ENCODE data around the gene CRIP2.

CRIP2 gene

DNA sequence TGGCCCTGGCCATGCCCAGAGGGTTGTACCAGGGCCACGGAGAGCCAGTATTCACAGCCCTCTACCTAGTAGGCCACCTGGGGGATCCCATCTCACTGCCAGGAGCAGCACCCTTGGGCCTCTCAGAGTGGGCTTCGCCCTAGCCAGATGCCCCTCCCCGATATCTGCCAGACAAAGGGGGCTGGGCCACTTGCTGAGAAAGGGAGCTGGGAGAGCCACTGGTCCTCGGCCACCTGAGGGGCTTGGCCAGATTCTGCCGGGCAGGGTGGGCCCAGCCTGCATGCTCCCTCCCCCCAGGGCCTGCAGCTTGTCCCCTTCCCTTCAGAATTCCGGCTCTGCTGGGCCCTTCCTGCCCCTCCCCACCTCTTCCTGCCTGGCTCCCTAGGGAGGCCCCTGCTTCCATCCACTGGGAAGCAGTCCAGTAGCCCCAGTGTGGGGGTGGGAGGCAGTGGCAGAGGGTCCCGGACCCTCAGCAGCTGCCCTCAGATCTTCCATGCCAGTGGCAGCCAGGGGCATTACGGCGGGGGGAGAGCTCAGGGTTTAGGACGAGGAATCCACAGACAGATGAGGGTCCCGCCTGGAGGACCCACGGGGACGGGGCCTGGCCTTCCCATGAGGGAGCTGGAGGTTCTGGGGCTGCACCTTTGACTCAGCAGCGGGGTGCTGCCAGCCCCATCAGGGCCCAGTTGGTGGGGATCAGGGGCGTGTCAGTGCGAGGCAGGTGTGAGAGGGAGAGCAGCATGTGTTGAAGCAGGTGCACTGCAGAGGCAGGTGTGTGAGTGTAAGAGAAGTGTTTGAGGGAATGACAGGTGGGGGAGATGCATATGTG, 2.4 kb downstream of the CRIP2 start:
- DNase-seq (ENCODE audit: low read depth in 2 of 2) = no peak

DNA sequence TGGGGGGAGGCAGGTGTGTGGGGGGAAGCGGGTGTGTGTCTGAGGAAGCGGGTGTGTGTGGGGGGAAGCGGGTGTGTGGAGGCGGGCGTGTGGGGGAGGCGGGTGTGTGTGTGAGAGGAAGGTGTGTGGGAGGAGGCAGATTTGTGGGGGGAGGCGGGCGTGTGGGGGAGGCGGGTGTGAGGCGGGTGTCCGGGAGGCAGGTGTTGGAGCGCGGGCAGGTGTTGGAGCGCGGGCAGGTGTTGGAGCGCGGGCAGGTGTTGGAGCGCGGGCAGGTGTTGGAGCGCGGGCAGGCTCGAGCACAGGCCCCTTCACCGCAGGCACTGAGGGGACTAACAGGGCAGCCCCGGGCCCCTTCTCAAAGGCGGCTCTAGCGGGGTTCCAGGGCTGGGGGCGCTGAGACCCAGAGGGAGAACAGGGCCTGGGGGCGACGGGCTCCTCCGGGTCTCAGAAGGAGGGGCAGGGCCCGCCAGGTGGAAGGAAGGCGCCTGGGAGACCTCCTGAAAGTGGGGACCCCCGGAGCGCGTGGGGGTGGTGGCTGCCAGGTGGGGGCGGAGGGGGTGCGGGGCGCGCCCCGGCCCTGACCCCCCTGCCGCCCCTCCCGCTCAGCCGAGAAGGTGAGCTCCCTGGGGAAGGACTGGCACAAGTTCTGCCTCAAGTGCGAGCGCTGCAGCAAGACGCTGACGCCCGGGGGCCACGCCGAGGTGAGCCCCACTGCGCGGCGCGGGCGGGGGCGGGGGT, 3.2 kb downstream of the CRIP2 start:
- peak; percentile 39 to 42 for DNase-seq (ENCODE audit: low read depth in 2 of 2)

DNA sequence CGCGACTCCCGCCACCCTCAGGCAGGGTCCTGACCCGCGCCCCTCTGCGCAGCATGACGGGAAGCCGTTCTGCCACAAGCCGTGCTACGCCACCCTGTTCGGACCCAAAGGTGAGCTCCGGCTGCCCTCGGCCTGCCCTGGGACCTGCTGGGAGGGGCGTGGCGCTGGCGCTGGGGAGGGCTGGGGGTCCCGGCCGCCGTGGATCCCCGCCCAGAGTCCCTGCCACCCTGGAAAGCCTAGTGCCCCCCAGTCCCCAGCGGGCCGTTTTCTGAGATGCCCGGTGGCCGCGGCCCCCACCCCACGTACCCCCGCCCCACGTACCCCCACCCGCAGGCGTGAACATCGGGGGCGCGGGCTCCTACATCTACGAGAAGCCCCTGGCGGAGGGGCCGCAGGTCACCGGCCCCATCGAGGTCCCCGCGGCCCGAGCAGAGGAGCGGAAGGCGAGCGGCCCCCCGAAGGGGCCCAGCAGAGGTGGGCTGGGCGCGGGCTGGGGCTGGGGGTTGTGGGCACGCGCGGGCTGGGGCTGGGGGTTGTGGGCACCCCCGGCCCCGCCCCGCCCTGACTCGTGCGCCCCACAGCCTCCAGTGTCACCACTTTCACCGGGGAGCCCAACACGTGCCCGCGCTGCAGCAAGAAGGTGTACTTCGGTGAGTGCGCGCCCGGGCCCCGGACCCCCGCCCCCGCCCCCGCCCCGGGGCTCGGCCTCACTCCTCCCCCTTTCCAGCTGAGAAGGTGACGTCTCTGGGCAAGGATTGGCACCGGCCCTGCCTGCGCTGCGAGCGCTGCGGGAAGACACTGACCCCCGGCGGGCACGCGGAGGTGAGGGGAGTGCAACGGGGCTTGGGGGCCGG, 4.0 kb downstream of the CRIP2 start:
- DNase-seq (ENCODE audit: low read depth in 2 of 2) = no peak

DNA sequence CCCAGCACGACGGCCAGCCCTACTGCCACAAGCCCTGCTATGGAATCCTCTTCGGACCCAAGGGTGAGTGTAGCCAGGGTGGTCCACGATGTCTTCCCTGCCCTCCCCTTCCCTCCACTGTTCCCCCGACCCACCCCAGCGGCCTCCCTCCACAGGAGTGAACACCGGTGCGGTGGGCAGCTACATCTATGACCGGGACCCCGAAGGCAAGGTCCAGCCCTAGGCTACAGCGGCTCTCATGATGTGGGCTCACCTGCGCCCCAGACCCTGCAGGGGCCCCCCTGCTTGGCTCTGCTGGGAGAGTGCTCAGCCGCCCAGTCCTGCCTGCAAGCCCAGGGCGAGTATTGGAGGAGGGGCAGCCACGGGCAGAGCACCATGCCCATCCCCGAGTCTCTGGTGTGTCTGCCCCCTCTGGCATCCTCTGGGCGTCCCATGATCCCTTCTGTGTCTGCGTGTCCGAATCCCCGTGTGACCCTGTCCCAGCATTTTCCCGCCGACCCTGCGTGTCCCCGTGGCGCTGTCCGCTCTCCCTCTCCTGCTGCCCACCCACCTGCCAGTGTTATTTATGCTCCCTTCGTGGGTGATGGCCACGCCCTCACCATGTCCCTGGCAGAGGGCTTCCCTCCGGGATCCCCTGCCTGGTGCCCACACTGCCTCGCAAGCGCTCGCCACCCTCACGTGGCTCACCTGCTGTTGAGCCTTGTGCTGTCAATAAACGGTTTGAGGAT, 5.0 kb downstream of the CRIP2 start:
- no peak for DNase-seq (ENCODE audit: low read depth in 2 of 2)

DNA sequence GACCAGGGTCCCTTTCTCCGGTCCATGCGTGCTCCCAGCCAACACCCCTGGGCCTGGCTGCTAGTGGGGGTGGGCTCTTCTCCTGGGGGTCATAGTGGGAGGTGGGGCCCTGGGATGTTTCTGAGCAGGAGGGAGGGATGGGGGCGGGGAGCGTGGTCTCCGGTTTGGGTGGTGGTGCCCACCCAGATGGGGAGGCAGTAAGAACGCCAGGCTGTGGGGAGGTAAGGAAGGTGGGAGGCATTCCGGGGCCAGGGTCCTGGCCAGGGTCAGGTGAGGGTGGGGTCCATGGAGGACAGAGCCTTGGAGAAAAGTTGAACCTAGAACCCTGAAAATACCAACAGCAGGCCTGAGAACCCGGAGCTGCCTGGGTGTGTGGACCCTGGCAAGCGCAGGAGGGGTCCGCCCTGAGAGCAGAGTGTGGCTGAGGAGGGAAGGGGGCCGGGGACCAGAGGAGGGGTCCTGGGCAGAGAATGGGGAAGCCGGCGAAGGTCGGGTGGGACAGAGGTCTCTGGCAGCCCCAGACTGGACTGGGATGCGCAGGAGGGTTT, 5.7 kb downstream of the CRIP2 start:
- no peak for DNase-seq (ENCODE audit: low read depth in 2 of 2)

DNA sequence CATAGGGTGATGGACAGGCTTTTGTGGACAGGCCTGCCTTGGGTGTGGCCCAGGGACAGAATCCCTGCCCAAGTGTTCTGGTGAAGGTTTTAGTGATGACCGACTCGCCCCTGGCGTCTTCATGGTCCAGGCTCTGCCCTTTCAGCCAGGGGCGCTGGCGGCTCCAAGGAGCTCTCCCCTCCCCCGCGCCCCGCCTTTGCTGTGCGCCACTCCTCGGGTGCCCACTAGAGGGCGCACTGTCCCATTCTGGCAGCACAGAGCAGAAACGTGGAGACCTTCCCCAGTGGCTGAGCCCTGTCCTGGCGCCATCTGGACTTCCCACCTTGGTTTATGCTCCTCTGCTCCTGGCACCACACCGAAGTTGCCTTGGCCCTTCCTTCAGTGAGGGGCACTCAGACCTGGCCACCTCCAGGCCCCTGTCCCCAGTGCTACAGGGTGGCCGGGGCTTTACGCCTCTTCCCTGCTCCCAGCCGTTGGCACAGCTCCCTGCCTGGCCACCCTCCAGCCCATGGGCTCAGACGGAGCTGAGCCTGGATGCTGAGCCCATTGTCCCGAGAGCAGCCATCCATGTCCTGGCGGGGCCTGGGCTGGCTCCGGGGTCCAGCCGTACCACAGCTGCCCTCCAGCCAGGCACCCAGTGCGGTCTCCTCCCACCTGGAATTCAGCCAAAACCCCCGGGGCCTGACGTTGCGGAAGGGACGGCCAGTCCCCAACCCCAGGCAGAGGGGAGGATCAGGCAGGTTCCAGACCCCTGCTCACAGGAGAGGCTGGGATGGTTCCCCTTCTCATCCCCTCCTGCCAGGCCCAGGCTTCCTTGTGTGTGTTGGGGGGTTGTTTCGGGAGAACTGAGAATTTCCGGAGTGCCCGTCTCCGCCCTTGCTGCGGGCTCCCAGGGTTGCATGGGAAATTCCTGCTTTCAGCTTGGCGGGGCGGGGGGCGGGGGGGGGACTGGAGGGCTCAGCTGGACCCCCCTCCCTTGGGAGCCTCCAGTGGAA, 6.5 kb downstream of the CRIP2 start:
- peak; percentile 71 to 75 for DNase-seq (ENCODE audit: low read depth in 2 of 2)

DNA sequence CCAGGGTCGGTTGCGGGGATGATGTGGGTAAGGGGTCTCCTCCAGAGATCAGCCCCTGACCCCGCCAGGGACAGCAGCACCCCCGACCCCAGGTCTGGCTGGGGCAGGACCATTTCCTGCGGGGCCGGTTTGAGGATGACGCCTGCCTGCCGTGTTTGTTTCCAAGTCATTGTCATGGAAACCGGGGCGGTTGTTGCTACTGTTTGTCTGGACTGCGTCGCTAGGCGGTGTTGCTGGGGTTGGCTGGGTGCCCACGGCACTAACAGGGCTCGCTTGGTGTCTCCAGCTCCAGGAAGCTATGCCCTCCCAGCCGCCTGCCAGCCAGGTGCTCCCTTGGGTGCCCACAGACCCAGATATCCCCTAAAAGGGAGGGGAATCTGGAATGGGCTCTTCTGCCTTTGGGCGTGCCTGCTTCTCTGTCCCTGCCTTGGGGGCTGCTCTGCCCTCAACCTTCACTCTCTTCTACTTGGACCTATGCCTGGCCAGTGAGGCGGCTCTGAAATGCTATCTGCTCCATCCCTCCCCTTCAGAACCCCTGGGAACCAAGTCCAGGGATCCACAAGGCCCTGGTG, 7.4 kb downstream of the CRIP2 start:
- peak; percentile 83 to 87 for DNase-seq (ENCODE audit: low read depth in 2 of 2)

DNA sequence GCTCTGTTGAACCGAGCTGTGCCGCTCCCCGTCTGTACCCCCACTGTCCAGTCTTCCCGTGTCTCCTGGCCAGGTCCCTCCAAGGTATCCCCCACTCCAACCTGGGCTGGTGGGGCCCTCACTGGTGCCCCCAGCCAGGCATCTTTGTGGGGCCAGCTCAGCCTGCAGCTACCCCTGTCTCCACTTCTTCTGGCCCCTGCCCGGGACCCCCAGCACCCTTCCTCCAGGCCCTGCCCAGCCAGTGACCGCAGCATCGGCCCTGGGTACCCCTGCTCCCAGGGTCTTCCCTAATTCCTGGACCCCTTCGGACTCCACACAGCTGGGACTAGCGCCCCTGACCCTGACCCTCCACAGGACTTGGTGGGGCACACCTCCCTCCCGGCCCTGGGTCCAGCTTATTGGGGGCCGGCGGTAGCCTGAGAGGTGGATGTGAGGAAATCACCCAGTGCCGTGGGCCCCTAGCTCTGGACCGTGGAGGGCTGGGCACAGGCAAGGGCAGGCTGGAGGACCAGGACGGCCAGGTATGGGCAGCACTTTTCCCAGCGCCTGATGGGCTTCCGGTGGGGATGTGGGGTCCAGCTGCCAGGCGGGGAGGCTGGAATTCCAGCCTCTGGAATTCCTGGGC, 8.0 kb downstream of the CRIP2 start:
- no peak for DNase-seq (ENCODE audit: low read depth in 2 of 2)

DNA sequence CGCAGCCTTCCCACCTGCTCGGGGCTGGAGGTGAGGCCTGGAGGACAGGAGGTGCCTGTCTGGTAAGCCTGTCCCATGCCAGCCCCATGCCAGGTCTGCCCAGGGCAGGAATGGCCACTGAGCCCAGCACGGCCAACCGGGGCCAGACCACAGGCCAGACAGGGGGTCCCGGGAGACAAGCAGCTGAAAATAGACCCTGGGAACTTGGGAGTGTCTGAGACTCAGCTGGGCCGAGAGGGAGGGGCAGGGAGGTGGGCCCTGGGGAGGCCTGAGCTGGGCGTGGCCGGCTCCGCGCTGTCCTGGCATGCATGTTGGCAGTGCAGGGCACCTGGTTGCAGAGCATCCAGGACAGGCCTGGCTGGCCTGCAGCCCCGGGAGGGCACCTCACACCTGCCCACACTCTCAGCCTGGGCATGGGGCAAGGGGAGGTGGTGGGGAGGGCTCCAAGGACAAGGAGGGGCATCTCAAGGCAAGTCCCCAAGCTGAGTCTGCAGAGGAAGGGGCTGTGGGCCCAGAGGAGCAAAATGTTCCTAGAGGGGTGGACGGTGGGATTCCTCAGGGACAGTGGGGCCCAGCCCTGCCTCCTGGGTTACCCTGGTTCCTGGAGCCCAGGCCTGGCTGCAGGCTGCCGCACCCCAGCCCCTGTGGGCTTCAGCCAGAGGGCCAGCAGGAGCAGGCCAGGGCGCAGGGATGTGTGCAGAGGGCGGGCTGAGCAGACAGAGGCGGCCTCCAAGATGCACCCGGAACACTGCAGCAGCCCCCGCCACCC, 8.9 kb downstream of the CRIP2 start:
- DNase-seq (ENCODE audit: low read depth in 2 of 2) = no peak

DNA sequence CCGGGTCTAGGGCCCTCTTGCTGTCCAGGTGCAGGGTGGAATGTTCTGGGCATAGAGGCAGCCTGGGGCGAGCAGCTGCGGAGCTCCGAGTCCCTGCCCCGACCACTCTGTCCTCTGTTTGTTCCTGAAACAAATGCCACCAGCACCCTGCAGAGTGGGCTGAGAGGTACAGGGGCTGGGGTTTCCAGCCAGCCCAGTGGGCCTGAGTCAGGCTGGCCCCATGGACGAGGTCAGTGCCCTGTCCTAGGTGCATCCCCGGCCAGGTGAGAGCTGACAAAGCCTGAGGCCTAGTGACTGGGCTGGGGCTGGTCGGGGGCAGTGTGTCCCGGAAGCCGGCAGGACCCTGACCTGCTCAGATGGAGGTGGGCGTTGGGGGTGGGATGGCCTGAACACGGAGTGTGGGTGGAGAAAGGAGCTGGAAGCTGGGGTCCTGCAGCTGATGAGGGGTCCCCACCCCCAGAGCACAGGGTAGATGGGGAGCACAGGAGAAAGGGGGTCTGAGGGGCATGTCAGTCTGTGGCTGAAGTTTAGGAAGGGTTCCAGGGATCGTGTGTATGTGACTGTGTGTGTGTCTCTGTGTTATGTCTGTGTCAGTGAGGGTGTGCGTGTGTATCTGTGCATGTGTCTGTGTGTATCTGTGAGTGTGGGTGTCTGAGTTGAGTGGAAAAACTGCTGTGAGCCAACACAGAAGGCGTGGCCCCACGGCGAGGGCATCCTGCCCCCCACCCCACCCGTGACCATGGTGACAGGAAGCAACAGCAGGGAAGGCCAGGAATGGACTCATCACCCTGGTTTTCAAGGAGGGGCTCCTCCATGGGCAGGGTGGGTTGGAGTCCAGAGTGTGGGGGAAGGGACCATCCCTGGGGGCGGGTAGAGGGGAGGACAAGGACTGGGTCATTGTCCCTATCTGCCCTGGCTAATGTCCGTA, 9.7 kb downstream of the CRIP2 start:
- peak; percentile 45 to 54 for DNase-seq (ENCODE audit: low read depth in 2 of 2)

DNA sequence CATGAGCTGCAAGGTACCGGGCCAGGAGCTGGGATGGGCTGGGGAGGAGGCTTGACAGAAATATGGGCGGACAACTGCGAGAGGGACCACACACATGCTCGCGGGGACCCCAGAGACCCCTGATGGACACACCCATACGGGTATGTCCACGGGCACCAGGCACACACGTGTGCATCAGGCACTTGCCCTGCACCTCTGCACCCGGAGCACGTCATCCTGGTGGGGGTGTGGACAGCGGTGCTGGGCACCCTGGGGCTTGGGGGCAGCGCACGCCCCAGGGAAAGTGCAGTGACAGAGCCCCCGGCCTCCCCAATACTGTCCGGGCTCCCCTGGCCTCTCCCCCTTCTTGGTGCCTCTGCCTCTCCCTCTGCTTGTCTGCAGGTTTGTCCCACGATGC, 10.4 kb downstream of the CRIP2 start:
- DNase-seq (ENCODE audit: low read depth in 2 of 2) = no peak

DNA sequence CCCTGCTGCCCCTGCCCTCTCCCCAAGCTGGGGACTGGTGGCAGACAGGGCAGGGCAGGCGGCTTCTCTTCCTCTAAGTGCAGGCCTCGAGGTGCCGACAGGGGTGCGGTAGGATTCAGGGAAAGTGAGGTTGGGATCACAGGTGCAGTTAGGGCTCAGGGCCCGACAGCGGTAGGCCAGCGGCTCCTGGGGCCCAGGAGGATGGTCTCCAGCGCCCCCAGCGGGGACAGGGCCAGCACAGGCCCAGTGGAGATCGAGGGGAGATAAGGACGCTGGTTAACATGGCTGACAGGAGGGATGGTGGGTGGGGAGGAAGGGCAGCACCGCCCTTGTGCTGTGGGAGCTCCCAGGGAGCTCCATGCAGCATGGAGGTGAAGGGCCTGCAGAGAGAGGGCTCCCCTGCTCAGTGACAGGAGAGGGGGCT, 11.1 kb downstream of the CRIP2 start:
- no peak for DNase-seq (ENCODE audit: low read depth in 2 of 2)

DNA sequence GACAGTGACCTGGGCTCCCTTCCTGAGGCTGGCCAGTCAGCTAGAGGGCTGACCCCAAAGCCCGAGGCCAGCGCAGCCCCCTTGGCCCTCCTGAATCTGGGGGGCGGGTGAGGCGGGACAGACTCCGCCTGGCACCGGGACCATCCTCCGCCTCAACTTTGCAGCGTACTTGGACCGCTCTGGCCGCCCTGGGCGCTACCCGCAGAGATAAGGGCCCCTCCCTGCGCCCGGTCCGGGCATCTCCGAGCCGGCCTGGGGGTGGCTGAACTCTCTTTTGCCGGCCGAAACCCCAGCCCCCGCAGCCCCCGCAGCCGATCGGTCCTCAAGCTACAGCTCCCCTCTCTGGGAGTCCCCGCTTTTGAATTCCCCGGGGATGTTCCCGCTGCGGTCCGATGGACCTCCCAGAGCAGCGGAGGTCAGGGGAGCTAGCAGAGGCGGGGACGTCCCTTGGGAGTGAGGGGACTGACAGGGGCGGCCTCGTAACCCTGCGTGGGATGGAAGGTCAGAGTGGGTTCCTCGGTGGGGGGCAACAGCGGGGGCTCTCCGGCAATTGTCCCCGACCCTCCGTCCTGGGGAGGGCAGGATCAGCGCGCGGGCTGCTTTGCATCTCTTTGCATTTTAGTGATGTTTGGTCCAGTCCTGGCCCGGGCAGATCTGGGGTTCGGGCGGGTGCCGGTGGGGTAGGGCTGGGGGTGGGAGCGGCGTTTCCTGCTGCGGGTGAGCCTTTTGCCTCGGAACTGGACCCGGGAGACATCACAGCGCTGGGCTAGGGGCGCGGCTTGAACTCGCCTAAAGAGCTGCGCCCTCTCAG, 11.7 kb downstream of the CRIP2 start, which contains the start of gene CRIP1:
Gene CRIP1, plus strand, starts transcription at position 724 of the 811 bp plus-strand sequence. CDS start 374 bp downstream, outside the sequence.
- no peak for DNase-seq (ENCODE audit: low read depth in 2 of 2)

DNA sequence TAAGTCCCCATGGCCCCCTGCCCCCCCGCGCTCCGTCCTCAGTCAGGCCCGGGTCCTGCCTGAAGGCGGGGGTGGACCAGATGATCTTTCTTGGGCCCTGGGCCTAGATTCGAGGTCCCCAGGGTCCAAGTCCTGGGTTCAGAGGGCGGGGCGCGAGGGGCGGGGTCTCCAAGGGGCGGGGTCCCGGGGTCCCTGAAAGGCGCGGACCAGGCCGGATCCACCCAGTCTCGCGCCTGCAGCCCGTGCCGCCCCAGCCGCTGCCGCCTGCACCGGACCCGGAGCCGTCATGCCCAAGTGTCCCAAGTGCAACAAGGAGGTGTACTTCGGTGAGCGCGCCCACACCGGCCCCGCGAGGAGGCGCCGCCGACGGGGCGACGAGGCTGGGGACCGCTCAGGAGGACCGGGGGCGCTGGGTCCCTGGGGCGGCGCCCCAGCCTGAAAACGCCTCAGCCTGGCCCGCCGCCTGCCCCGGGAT, 12.4 kb downstream of the CRIP2 start:
- DNase-seq (ENCODE audit: low read depth in 2 of 2) = peak in 1 of 2 donors; percentile 45

DNA sequence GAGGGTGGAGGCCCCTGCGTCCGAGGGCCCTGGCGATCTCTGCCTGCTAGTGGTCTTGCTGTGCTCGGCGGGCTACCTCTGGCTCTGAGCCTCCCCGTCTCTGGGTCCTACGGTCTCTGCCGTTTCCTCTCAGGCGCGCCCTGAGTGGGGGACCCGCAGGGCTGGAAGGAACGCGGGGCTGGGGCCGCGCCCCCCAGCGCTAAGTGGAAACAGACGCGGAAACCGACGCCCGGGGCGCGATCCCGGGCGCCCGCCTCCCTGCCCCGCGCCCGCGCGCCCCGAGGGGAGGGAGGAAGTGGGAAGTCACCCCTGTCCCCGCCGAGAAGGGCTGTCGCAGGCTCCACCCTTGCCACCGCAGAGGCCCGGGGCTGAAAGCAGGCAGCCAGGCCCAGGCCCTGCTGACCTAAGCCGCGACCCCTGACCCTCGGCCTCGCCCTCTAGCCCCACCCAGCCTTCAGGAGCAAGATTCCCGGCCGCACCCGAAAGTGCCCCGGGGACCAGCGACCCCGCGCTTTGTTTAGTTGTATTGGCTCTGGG, 12.9 kb downstream of the CRIP2 start:
- DNase-seq (ENCODE audit: low read depth in 2 of 2) = peak; percentile 44 to 66

All from stimulated activated CD8-positive, alpha-beta memory T cell treated with anti-CD3 and anti-CD28 coated beads, Interleukin-7, amount 100 ng/mL, for 4 hours (primary cell).